ENCODE measurements around the gene USH2A. TPM values are rescaled to one million over a fixed set of nuclear protein-coding genes. Genes with fewer than 3 reads are reported as not detected.

Gene USH2A
- total RNA-seq, 1 donor from 2014 or later = 0.14 TPM

DNA sequence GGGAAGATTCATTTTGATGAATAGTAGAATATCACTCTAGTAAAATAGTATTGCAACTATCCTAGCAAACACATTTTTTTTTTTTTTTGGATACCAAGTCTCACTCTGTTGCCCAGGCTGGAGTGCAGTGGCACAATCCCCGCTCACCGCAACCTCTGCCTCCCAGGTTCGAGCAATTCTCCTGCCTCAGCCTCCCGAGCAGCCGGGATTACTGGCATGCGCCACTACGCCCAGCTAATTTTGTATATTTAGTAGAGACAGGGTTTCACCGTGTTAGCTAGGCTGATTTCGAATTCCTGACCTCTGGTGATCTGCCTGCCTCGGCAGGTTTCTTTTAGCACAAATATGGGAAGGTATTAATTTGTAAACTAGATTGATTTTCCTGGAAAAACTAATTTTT is 822.4 kb downstream of the USH2A start:
- Mint-ChIP-seq H3K27ac (ENCODE audit: unreplicated experiment) (no peak overlapping the region), H3K4me3 (no peak overlapping the region), H3K27me3 (ENCODE audit: low read depth) (no peaks in the 10 kb centered on the region), H3K4me1 (peaks cover 20% of the 10 kb centered on the region), H3K9me3 (no peaks in the 10 kb centered on the region), H3K36me3 (ENCODE audit: low read depth) (peaks cover 27% of the 10 kb centered on the region)
- TF ChIP-seq, protein P1, sequence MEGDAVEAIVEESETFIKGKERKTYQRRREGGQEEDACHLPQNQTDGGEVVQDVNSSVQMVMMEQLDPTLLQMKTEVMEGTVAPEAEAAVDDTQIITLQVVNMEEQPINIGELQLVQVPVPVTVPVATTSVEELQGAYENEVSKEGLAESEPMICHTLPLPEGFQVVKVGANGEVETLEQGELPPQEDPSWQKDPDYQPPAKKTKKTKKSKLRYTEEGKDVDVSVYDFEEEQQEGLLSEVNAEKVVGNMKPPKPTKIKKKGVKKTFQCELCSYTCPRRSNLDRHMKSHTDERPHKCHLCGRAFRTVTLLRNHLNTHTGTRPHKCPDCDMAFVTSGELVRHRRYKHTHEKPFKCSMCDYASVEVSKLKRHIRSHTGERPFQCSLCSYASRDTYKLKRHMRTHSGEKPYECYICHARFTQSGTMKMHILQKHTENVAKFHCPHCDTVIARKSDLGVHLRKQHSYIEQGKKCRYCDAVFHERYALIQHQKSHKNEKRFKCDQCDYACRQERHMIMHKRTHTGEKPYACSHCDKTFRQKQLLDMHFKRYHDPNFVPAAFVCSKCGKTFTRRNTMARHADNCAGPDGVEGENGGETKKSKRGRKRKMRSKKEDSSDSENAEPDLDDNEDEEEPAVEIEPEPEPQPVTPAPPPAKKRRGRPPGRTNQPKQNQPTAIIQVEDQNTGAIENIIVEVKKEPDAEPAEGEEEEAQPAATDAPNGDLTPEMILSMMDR (conservative IDR thresholded peaks at IDR 0.05) = no peak
- DNase-seq (ENCODE audit: low read depth, low spot score) = no peak

DNA sequence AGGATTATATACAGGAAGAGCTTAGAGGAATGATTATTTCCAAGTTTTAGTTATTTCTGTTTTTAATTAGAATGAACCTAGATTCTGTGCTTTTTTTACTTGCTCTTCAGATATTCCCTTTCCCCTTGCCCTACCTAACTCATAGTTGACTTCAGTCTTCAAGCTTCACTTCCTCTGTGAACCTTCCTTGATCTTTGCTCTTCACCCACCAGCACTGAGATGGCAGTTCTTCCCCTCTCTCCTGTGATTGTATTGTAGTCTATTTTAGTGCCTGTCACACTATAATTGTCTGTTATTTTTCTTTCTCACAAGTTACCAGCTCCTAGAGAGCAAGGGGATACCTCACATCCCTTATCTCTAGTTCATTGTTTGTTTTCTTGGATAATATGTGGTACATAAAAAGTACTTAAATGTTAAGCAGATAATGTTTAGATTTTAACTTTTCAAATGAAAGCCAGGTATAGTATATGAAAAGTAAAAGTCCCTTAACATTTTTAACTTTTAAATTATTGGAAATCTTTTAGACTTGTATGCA is 822.9 kb downstream of the USH2A start:
- no peak overlapping the region for H3K4me3 Mint-ChIP-seq
- no peaks in the 10 kb centered on the region for H3K9me3 Mint-ChIP-seq
- TF ChIP-seq, protein P1 (conservative IDR thresholded peaks at IDR 0.05) = no peak
- DNase-seq (ENCODE audit: low read depth, low spot score) = no peak
- peak overlapping the region; percentile 1 for H3K27ac Mint-ChIP-seq (ENCODE audit: unreplicated experiment)
- H3K4me1 Mint-ChIP-seq = peaks cover 14% of the 10 kb centered on the region
- peaks cover 29% of the 10 kb centered on the region for H3K36me3 Mint-ChIP-seq (ENCODE audit: low read depth)
- no peaks in the 10 kb centered on the region for H3K27me3 Mint-ChIP-seq (ENCODE audit: low read depth)

DNA sequence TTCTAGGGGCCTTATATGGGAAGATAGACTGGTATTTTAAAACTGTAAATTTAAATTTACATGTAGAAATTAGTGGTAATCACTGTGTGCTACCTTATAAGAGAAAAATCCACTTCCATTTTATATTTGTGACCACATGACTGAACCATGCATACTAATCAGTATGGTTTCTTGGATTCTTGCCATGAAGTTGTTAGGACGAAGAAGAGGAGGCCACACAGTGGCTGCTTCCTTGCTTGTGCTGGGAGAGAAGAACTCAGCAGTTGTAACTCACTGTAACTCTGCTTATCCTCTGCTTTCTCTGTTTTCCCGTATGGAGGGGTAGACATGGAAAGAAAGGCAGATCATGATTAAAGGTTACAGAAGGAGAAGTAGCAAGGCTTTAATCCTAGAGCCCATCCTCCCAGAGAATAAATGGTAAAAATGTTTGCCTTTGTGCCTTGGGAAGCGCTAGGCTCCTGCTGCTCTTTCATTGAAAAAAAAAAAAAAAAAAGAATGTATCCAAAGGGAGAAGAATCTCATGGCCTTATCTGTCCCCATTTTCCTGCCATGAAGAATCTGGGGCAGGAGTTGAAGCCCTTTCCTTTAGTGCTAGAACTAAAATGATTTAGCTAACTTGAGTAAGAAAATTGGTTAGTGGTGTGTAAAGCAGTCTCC is 823.7 kb downstream of the USH2A start:
- peaks cover 28% of the 10 kb centered on the region for H3K36me3 Mint-ChIP-seq (ENCODE audit: low read depth)
- no peaks in the 10 kb centered on the region for H3K27me3 Mint-ChIP-seq (ENCODE audit: low read depth)
- H3K27ac Mint-ChIP-seq (ENCODE audit: unreplicated experiment) = no peak overlapping the region
- TF ChIP-seq, protein P1 (conservative IDR thresholded peaks at IDR 0.05) = no peak
- H3K4me3 Mint-ChIP-seq = no peak overlapping the region
- peaks cover 11% of the 10 kb centered on the region for H3K4me1 Mint-ChIP-seq
- no peak for DNase-seq (ENCODE audit: low read depth, low spot score)
- H3K9me3 Mint-ChIP-seq = no peaks in the 10 kb centered on the region

DNA sequence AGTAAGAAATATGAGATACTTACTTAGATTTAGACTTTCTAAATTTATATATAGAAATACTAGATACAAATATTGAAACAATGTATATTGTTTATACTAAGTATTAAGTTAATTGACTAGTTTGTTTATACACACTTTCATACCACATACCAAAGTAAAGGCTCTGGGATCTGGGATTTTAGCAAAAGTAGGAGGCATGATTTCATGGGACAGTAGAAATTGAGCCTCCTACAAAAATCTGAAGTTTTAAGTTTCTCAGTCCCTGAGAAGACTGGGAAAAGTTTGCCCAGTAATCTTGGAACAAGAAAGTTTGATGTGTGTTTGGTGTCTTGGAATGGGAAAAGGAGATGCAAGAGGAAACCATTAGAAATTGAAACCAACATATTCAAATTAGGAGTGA is 825.3 kb downstream of the USH2A start:
- TF ChIP-seq, protein P1 (conservative IDR thresholded peaks at IDR 0.05) = no peak
- H3K27me3 Mint-ChIP-seq (ENCODE audit: low read depth) = no peaks in the 10 kb centered on the region
- no peak overlapping the region for H3K4me3 Mint-ChIP-seq
- H3K36me3 Mint-ChIP-seq (ENCODE audit: low read depth) = peaks cover 28% of the 10 kb centered on the region
- H3K4me1 Mint-ChIP-seq = peaks cover 11% of the 10 kb centered on the region
- no peaks in the 10 kb centered on the region for H3K9me3 Mint-ChIP-seq
- DNase-seq (ENCODE audit: low read depth, low spot score) = no peak
- no peak overlapping the region for H3K27ac Mint-ChIP-seq (ENCODE audit: unreplicated experiment)

DNA sequence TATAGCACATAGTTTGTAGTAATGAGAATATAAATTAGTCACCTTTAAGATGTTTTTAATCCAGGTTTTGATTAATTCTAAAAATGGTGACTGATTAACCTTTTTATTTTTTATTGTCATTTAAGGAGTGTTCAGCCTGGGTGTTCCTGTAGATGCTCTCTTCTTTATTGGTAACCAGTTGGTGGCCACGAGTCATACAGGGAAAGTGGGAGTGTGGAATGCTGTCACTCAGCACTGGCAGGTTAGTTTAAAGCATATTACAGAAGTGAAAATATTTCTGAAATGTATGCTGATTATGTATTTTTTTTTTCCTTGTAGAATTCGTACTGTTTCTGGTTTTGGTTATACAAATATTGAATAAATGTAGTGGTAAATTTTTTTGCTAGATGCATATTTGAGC is 828.0 kb downstream of the USH2A start:
- Mint-ChIP-seq H3K27ac (ENCODE audit: unreplicated experiment) (no peak overlapping the region), H3K9me3 (no peaks in the 10 kb centered on the region), H3K36me3 (ENCODE audit: low read depth) (peaks cover 33% of the 10 kb centered on the region), H3K4me1 (peaks cover 8% of the 10 kb centered on the region), H3K4me3 (no peak overlapping the region), H3K27me3 (ENCODE audit: low read depth) (no peaks in the 10 kb centered on the region)
- DNase-seq (ENCODE audit: low read depth, low spot score) = no peak
- TF ChIP-seq, protein P1 (conservative IDR thresholded peaks at IDR 0.05) = no peak

Measured in neural crest cell (in vitro differentiated cells).